Loucy (cell line): ENCODE results near the gene SIL1.
A peak's percentile ranks its signal among the peaks of the same experiment; 100 is the strongest.

Source experiments
- H2AFZ ChIP-seq: fragments of 200-600 bp; sonication (generic); 2 replicates; pipeline ENCODE4 v1.6.0; 2016; ENCODE audit warnings: antibody characterized with exemption, mild to moderate bottlenecking, low read length, moderate library complexity
- H3F3A ChIP-seq: fragments of 200-600 bp; 2 replicates; pipeline ENCODE4 v1.6.0; 2016; ENCODE audit warnings: antibody characterized with exemption, low read depth, mild to moderate bottlenecking
- H3K27me3 ChIP-seq: fragments of 200-600 bp; sonication (generic); 2 replicates; pipeline ENCODE4 v1.6.1; 2014; ENCODE audit warnings: low read length, mild to moderate bottlenecking; ENCODE audit not compliant: insufficient read depth, poor library complexity, severe bottlenecking
- H3K36me3 ChIP-seq: fragments of 200-600 bp; sonication (generic); 2 replicates; pipeline ENCODE4 v1.6.1; 2016; ENCODE audit warnings: low read length; ENCODE audit not compliant: insufficient read depth
- H3K4me1 ChIP-seq: fragments of 200-600 bp; sonication (generic); 2 replicates; pipeline ENCODE4 v1.5.1; 2014; ENCODE audit warnings: low read length, mild to moderate bottlenecking; ENCODE audit not compliant: insufficient read depth, poor library complexity, severe bottlenecking
- H3K4me2 ChIP-seq: fragments of 200-600 bp; sonication (generic); 2 replicates; pipeline ENCODE4 v1.6.0; 2014; ENCODE audit warnings: antibody characterized with exemption, low read length, low read depth, mild to moderate bottlenecking; ENCODE audit not compliant: poor library complexity, severe bottlenecking
- H3K4me3 ChIP-seq: fragments of 200-600 bp; sonication (generic); 2 replicates; pipeline ENCODE4 v1.5.1; 2014; ENCODE audit warnings: low read length, mild to moderate bottlenecking, mixed read lengths; ENCODE audit not compliant: poor library complexity, severe bottlenecking
- H3K79me2 ChIP-seq: fragments of 200-600 bp; sonication (generic); 2 replicates; pipeline ENCODE4 v1.6.1; 2014; ENCODE audit warnings: low read length; ENCODE audit not compliant: insufficient read depth
- H3K9ac ChIP-seq: fragments of 200-600 bp; sonication (generic); 2 replicates; pipeline ENCODE4 v1.6.0; 2014; ENCODE audit warnings: mild to moderate bottlenecking, low read depth, low read length, moderate library complexity; ENCODE audit not compliant: poor library complexity, severe bottlenecking
- H3K9me2 ChIP-seq: fragments of 200-600 bp; sonication (generic); replicated peaks from 2 replicates; pipeline ENCODE4 v1.6.1; 2016; ENCODE audit warnings: low read depth, low read length, mixed read lengths
- H3K9me3 ChIP-seq: fragments of 200-600 bp; sonication (generic); 2 replicates; pipeline ENCODE4 v1.6.1; 2014; ENCODE audit warnings: mild to moderate bottlenecking, antibody characterized with exemption, low read length, low read depth; ENCODE audit not compliant: insufficient read depth
- H4K20me1 ChIP-seq: fragments of 200-600 bp; sonication (generic); 2 replicates; pipeline ENCODE4 v1.6.0; 2014; ENCODE audit warnings: antibody characterized with exemption, low read length, mild to moderate bottlenecking; ENCODE audit not compliant: insufficient read depth, poor library complexity, severe bottlenecking
- CTCF ChIP-seq: fragments of 200-600 bp; sonication (generic); conservative IDR thresholded peaks from 2 replicates; pipeline ENCODE4 v1.5.1; 2014; ENCODE audit warnings: mild to moderate bottlenecking, antibody characterized with exemption, low read length
- EZH2phosphoT487 ChIP-seq: fragments of 200-600 bp; IDR thresholded peaks from 2 replicates; pipeline ENCODE4 v1.6.1; 2018; ENCODE audit warnings: antibody characterized with exemption, mild to moderate bottlenecking, moderate library complexity, borderline replicate concordance

The SIL1 gene

GRCh38 chr5:139092741-139093343, 105.3 kb downstream of the SIL1 start:
- TF ChIP-seq EZH2phosphoT487 (no peak), CTCF (no peak)
- Histone ChIP-seq H3K9me3 (no peaks in the 10 kb centered on the region), H3K79me2 (no peaks in the 10 kb centered on the region), H3K4me1 (peaks cover 17% of the 10 kb centered on the region), H3K36me3 (no peaks in the 10 kb centered on the region), H3K4me3 (no peak overlapping the region), H3F3A (no peaks in the 10 kb centered on the region), H3K4me2 (no peak overlapping the region), H3K27me3 (no peaks in the 10 kb centered on the region), H2AFZ (no peak overlapping the region), H3K9me2 (no peaks in the 10 kb centered on the region), H4K20me1 (no peaks in the 10 kb centered on the region), H3K9ac (no peak overlapping the region)

GRCh38 chr5:139091439-139092156, 106.6 kb downstream of the SIL1 start:
- TF ChIP-seq EZH2phosphoT487 (no peak), CTCF (peak; percentile 50)

GRCh38 chr5:139090581-139090980, 107.6 kb downstream of the SIL1 start:
- TF ChIP-seq EZH2phosphoT487 = no peak
- TF ChIP-seq CTCF = no peak
- H3K4me1 ChIP-seq = peaks cover 18% of the 10 kb centered on the region
- H2AFZ ChIP-seq = no peak overlapping the region
- H4K20me1 ChIP-seq = no peaks in the 10 kb centered on the region
- H3K27me3 ChIP-seq = no peaks in the 10 kb centered on the region
- H3K9ac ChIP-seq = no peak overlapping the region
- no peaks in the 10 kb centered on the region for H3K36me3 ChIP-seq
- no peaks in the 10 kb centered on the region for H3K9me2 ChIP-seq
- no peaks in the 10 kb centered on the region for H3K79me2 ChIP-seq
- H3K4me2 ChIP-seq = no peak overlapping the region
- H3K4me3 ChIP-seq = no peak overlapping the region
- H3F3A ChIP-seq = no peaks in the 10 kb centered on the region
- no peaks in the 10 kb centered on the region for H3K9me3 ChIP-seq

More at GRCh38 chr5:139091439-139092156, 106.6 kb downstream of the SIL1 start:
- H3K27me3 ChIP-seq = no peaks in the 10 kb centered on the region
- H3K9me2 ChIP-seq = no peaks in the 10 kb centered on the region
- no peak overlapping the region for H3K9ac ChIP-seq
- peaks cover 18% of the 10 kb centered on the region for H3K4me1 ChIP-seq
- H3K9me3 ChIP-seq = no peaks in the 10 kb centered on the region
- H3K36me3 ChIP-seq = no peaks in the 10 kb centered on the region
- H3K4me3 ChIP-seq = no peak overlapping the region
- no peaks in the 10 kb centered on the region for H3F3A ChIP-seq
- no peak overlapping the region for H2AFZ ChIP-seq
- no peaks in the 10 kb centered on the region for H3K79me2 ChIP-seq
- no peaks in the 10 kb centered on the region for H4K20me1 ChIP-seq
- peak overlapping the region; percentile 28 for H3K4me2 ChIP-seq
